HG02571 (cell line): ENCODE measurements around the gene SNRPB2.

Experiments used
- ATAC-seq: cut with Tn5 transposase; IDR thresholded peaks from one replicate; pipeline ENCODE4 v1.9.1; 2021; ENCODE audit warnings: mild to moderate bottlenecking, moderate library complexity; ENCODE audit not compliant: unreplicated experiment

SNRPB2 gene

DNA sequence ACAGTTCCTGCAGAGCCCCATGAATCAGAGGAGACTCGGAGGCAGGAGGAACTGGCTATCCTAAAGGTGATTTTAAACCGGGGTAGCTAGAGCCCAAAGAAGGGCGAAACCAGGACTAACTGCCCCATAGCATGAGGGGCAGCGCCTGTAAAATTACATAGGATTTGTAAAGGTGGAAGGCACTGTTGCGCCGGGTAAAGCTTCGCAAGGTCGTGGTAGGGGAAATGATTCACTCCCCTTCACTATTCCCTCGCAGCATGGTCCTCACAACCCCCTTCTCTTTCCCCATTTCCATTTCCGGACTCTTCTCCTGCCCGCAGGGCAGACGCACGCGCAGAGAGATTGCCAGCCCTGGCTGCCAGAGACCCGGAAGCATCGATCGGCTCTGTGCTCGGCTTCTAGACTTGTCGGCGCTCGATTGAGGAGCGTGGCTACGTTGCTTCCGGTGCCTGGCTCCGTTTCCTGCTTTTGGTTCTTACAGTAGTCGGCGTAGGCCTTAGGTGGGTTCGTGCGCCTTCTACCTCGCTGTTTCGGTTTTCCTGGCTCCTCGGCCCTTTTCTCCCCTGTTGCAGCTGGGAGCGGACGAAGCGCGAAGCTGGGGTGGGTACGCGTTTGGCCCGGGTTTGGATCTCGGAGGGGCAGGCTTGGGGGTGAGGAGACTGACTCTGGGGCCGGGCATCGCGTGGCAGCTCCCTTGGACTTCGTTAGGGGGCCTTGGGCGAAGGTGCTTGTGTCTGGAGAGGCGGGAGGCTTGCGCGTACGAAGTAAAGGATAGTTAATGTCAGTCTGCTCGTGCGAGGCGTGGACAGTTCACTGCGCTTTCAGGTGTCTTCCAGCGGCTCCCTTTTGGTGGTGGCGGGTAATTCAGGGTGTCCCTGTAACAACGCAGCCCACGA, at the start of gene SNRPB2:
SNRPB2 (plus strand) TSS at position 462 of the 896 bp plus-strand sequence. CDS start 1,677 bp downstream, outside the sequence.
- ATAC-seq: peak; percentile 99

GRCh38 chr20:16684416-16684815, 45.4 kb upstream of the SNRPB2 start:
- ATAC-seq: no peak

DNA sequence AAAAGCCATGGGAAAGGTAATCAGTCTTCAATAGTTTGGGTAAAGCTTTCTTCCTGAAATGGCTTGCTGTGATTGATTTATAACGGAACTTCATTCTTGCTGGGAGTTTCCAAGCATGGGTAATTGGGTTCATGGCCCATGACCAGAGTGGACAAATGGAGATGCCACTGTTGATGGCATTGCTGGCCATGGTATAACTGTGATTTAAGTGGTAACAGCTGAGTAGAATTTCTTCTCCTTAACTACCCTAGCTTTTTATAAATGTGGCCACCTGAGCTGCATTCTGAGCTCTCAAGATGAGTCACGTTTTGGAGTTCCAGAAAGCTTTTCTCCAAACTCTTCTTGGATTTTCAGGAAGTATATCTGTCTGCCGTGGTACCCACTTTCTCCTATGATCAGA, 39.9 kb upstream of the SNRPB2 start:
- ATAC-seq: no peak

DNA sequence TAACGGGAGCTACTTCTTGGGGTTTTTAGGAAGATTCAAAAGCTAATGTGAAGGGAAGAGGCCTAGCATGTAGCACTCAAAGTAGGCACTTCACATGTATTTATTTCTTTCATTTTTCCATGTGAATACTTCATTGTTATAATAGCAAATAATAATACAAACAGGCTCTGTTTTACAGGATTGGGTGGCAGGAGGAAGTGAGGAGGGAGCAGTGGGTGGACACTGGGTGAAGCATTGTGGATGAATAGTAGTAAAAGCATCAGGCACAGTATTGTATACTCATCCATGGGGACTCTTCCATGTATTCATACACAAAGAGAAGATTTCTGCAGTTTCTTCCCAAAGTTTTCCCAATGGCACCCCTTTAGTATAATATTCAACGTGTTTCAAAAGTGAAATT, 38.4 kb upstream of the SNRPB2 start:
- no peak for ATAC-seq

- no peak for ATAC-seq
These were observed 37.8 kb upstream of the SNRPB2 start for GRCh38 chr20:16692009-16692408.

DNA sequence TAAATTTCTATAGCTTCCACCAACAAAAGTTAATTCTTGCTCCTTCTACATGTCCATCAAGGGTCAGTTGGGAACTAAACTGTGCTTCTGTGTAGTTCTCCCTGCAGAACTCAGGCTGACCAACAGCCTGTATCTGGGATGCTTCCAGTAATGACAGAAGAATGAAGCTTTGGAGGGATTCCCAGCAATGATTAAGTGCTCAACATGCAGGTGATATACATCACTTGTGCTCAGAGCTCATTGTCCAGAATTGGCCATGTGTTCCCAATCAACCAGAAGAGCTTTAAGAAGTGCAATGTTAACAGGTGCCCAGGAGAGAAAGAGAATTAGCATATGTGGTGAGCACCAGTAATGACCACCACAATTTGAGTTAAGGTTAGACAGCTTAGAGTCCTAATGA, 37.4 kb upstream of the SNRPB2 start:
- no peak for ATAC-seq

DNA sequence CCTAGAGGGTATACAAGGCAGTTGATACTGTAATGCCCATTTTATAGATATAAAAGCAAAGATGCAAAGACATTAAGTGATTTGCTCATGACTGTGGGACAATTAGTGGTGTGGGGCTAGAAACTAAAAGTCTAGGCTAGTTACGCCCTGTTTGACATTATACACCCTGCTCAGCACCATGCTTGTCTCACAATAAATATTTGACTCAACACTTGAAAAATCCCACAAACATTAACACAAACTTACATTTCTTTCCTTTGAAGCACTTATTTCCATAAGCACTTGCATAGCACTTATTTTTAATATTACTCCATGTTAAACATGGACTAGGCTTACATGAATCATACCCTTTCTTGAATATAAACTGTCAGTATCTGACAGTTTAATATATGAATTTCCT, 36.5 kb upstream of the SNRPB2 start:
- ATAC-seq: no peak

GRCh38 chr20:16694161-16694560, 35.7 kb upstream of the SNRPB2 start:
- ATAC-seq: no peak

GRCh38 chr20:16695628-16696027, 34.2 kb upstream of the SNRPB2 start:
- ATAC-seq: no peak

- no peak for ATAC-seq
These were observed 30.5 kb upstream of the SNRPB2 start for GRCh38 chr20:16699293-16699692.

DNA sequence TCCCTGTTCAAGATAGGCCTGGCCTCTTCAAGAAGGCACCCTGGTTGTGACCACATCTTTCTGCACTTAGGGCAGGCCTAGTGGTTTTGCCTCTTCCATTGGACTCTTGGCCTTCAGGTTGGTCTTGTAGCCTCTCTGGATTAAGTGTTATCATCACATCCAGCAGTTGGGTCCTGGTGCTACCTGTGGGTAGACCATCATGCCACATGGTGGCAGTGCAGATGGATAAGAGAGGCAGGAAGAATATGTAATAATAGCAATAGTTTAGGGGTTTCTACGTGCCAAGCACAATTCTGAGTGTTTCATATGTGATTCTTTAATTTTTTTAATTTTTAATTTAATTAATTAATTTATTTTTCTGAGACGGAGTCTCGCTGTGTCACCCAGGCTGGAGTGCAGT, 28.5 kb upstream of the SNRPB2 start:
- ATAC-seq: no peak

GRCh38 chr20:16703570-16703969, 26.3 kb upstream of the SNRPB2 start:
- ATAC-seq: no peak

- peak; percentile 73 for ATAC-seq
These were observed 22.2 kb upstream of the SNRPB2 start for GRCh38 chr20:16707674-16708073.

DNA sequence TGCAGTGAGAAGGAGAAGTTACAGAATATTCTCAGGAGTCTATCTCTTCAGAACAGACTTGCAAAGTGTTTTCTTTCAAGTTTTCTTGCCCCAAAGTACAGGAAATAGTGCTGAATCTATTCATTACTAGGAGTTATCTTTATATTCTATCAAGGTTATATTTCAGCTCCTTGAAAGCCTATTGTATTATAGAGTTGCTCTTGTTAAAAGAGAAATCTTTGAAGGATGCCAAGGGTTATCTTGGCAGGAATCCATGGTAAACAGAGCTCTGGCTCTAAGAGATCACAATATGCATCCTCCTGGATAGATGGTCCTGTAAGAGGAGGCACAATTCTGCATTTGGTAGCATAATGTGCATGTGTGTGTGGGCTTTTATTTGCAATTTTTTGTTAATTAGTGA, 21.2 kb upstream of the SNRPB2 start:
- ATAC-seq: no peak

DNA sequence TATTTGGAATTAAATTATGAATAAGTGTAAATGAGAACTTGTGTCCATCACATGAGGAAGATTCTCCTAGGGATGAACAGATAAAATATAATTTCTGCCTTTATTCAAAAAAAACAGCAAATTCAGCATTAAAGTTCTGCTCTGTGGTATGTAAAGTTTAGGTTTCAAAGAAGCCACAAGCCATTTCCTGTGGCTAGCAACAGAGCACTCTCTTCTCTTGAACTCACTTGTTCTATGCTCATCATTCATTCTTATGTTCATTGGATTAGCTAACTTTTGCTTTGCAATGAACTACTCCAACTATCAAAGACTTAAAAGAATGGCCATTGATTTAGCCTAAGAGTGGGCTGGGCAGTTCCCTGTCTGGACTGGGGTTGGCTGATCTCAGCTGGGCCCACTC, 20.8 kb upstream of the SNRPB2 start:
- peak; percentile 70 for ATAC-seq

GRCh38 chr20:16710781-16711180, 19.0 kb upstream of the SNRPB2 start:
- ATAC-seq: no peak

- no peak for ATAC-seq
These were observed 18.1 kb upstream of the SNRPB2 start for GRCh38 chr20:16711661-16712258.

DNA sequence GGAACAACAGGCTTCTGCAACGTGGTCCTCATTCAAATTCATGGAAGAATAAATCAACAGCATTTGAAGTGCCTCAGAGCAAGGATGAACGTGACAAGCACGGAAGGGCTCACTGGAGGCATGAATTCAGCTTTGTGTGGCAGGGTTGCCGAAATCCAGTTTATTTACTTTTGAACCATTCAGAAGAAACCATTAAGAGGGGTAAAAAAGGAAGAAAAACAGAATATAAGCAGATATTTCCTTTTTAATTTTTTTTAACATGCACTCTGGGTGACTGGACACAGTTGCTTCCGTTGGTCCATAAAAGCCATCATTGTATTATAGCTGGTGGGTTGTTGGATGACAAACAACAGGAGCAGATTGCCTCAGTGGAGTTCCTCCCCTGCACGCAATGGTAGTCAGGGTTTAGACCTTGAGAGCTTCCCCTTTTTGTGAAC, 17.3 kb upstream of the SNRPB2 start:
- ATAC-seq: no peak

- no peak for ATAC-seq
These were observed 16.8 kb upstream of the SNRPB2 start for GRCh38 chr20:16713066-16713465.

DNA sequence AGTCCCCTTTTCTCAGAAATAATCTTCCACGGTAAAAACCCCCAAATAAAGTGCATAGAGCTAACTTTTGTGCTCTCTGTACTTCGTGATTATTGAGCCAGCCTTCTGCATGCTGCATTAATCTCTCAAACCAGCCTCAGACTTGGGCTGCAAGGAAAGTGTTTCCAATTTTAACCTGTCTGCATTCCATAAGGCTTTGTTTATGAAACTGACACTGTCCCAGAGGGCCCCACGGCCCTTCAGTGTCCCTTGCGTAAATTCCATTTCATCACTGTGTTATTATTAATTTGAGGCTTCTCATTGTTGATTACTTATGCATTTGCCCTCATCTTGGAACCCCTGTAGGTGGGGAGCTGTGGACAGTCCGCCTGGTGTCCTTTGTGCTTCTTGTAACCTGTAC, 15.6 kb upstream of the SNRPB2 start:
- ATAC-seq: no peak

- no peak for ATAC-seq
These were observed 15.1 kb upstream of the SNRPB2 start for GRCh38 chr20:16714751-16715150.

DNA sequence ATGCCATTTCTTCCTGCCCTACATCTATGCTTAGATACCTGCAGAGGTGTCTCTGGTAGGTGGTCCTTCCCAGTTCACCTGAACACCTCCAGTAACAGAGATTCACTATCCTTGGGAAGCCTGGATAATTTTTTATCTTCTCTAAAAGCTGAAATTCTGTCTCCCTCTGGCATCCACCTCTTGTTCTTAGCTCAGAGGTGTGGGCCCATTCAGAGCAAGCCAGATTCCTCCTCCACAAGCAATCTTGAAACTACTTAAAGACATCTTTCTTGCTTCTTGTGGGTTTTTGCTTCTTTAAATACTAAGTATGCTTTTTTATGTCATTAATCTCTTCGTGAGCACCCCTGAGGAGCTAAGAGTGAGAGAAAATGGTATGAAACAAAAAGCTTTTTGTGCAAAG, 10.4 kb upstream of the SNRPB2 start:
- no peak for ATAC-seq
